ENCODE results near the gene SH3GL3.

DNA sequence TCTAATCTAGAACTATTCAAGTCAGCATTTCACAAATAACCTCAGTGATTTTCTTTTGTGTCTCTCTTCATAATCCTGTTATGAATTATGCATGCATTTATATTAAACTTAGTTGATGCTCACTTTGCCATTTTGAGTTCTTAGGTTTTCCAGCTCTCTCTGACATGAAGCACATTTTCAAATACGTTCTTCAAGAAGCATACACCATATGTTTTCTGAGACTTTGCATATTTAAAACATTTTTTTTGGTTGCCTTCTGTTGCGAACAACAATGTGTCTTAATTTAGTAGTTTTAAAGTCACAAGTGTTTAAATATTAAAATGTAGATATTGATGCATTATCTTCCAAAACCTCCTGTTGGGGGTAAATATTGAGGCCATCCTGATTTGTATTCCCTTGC lies 37.5 kb downstream of the SH3GL3 start:
- TF ChIP-seq CTCF (conservative IDR thresholded peaks at IDR 0.05; ENCODE audit: low read length) (no peak), EZH2phosphoT487 (IDR thresholded peaks at IDR 0.05; ENCODE audit: borderline replicate concordance, low read depth, low read length) (no peak)

Measured in OCI-LY7 (cell line).